GM12801 (cell line): Measurements from ENCODE around the gene JAK2.

Experiments used
- CTCF ChIP-seq: IDR thresholded peaks from one replicate; pipeline ENCODE4 v1.5.1; 2011; ENCODE audit warnings: control low read depth; ENCODE audit not compliant: insufficient read length; ENCODE audit errors: extremely low read depth

JAK2 gene

GRCh38 chr9:4994166-4994890, 9.3 kb downstream of the JAK2 start:
- TF ChIP-seq CTCF: no peak

GRCh38 chr9:4997196-4997595, 12.1 kb downstream of the JAK2 start:
- TF ChIP-seq CTCF: no peak

- TF ChIP-seq CTCF: no peak
Measured at GRCh38 chr9:4997631-4998030, 12.6 kb downstream of the JAK2 start.

DNA sequence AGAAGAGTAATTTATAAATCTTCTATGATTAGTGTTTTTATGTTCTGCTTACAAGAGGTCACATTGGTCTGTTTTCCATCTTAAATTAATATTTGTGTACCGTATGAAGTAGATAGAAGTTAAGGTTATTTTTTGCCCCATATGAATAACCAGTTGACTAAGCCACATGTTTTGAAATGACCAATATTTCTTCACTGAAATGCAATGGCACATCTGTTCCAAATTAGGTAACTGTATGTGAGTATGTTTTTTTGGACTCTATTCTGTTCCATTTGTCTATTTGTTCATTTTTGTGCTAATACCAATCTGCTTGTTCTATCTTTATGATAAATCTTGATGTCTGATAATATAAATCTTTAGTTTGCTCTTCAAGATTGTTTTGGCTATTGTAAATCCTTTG, 17.7 kb downstream of the JAK2 start:
- TF ChIP-seq CTCF: no peak

GRCh38 chr9:5004481-5004880, 19.4 kb downstream of the JAK2 start:
- TF ChIP-seq CTCF: no peak

DNA sequence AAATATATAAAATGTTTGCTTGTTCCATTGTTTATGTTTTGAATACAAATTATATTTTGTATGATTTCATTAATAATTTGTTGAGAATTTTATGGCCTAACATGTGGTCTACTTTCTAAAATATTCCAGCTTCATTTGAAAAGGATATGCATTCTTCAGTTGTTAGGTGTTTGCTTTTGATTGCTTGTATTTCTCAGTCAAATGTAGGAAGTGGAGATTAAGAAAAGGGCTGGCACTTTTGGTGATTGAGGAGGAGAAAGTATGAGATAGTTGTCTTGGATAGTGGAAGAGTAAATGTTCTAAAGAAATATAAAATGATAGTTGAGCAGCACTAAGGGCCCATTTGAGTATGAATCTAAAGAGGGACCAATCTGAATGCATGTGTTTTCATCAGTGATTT, 23.1 kb downstream of the JAK2 start:
- no peak for TF ChIP-seq CTCF

- no peak for TF ChIP-seq CTCF
Measured at GRCh38 chr9:5013374-5013773, 28.3 kb downstream of the JAK2 start.
